Progenitor cell of endocrine pancreas (in vitro differentiated cells): ENCODE data around the gene KRT2. TPM values are rescaled to one million over a fixed set of nuclear protein-coding genes. Genes with fewer than 3 reads are reported as not detected.

ENCODE experiments used
- DNase-seq: peaks from one replicate; pipeline ENCODE4 v3.0.0; 2021; ENCODE audit warnings: low spot score; ENCODE audit not compliant: unreplicated experiment
- H3K27ac Mint-ChIP-seq: 2 replicates; pipeline ENCODE4 v1.8.0; 2021; ENCODE audit warnings: mild to moderate bottlenecking, moderate library complexity, mixed read lengths
- H3K27me3 Mint-ChIP-seq: 2 replicates; pipeline ENCODE4 v1.8.0; 2021; ENCODE audit warnings: mixed read lengths
- H3K36me3 Mint-ChIP-seq: 2 replicates; pipeline ENCODE4 v1.8.0; 2022; ENCODE audit warnings: mixed read lengths; ENCODE audit not compliant: insufficient read depth
- H3K4me1 Mint-ChIP-seq: 2 replicates; pipeline ENCODE4 v1.8.0; 2021; ENCODE audit warnings: low read depth, mixed read lengths
- H3K4me3 Mint-ChIP-seq: 2 replicates; pipeline ENCODE4 v1.8.0; 2021; ENCODE audit warnings: low read depth, mild to moderate bottlenecking, moderate library complexity, mixed read lengths
- H3K9me3 Mint-ChIP-seq: 2 replicates; pipeline ENCODE4 v1.8.0; 2021; ENCODE audit warnings: low read depth, mixed read lengths
- CTCF ChIP-seq: fragments of 200-600 bp; sonication (generic); IDR thresholded peaks from one replicate; pipeline ENCODE4 v1.5.0; 2021; ENCODE audit warnings: antibody characterized with exemption, mild to moderate bottlenecking; ENCODE audit not compliant: unreplicated experiment
- total RNA-seq: library from RNA; stranded (reverse); gene quantifications from 2 replicates; pipeline ENCODE4 v1.2.1, GENCODE V29; 2021

The KRT2 gene
- total RNA-seq, 1 donor from 2014 or later = not detected

GRCh38 chr12:52605542-52605941 lies 46.5 kb downstream of the KRT2 start:
- DNase-seq = no peak
- H3K36me3 Mint-ChIP-seq = no peaks in the 10 kb centered on the region
- no peak overlapping the region for H3K27ac Mint-ChIP-seq
- no peak for TF ChIP-seq CTCF
- peaks cover 56% of the 10 kb centered on the region for H3K27me3 Mint-ChIP-seq
- no peaks in the 10 kb centered on the region for H3K9me3 Mint-ChIP-seq
- no peak overlapping the region for H3K4me3 Mint-ChIP-seq
- no peaks in the 10 kb centered on the region for H3K4me1 Mint-ChIP-seq

- H3K9me3 Mint-ChIP-seq = no peaks in the 10 kb centered on the region
- no peak for TF ChIP-seq CTCF
- H3K27ac Mint-ChIP-seq = no peak overlapping the region
- no peak for DNase-seq
- peaks cover 62% of the 10 kb centered on the region for H3K27me3 Mint-ChIP-seq
- no peaks in the 10 kb centered on the region for H3K36me3 Mint-ChIP-seq
- H3K4me1 Mint-ChIP-seq = no peaks in the 10 kb centered on the region
- no peak overlapping the region for H3K4me3 Mint-ChIP-seq
Measured at GRCh38 chr12:52604859-52605258, 47.2 kb downstream of the KRT2 start.

- TF ChIP-seq CTCF = no peak
- peaks cover 64% of the 10 kb centered on the region for H3K27me3 Mint-ChIP-seq
- H3K9me3 Mint-ChIP-seq = no peaks in the 10 kb centered on the region
- H3K4me3 Mint-ChIP-seq = no peak overlapping the region
- no peaks in the 10 kb centered on the region for H3K36me3 Mint-ChIP-seq
- no peak for DNase-seq
- H3K27ac Mint-ChIP-seq = no peak overlapping the region
- no peaks in the 10 kb centered on the region for H3K4me1 Mint-ChIP-seq
Measured at GRCh38 chr12:52603314-52603713, 48.7 kb downstream of the KRT2 start.

- Mint-ChIP-seq H3K4me1 (no peaks in the 10 kb centered on the region), H3K9me3 (no peaks in the 10 kb centered on the region), H3K27ac (no peak overlapping the region), H3K4me3 (no peak overlapping the region), H3K36me3 (no peaks in the 10 kb centered on the region), H3K27me3 (peaks cover 66% of the 10 kb centered on the region)
- no peak for TF ChIP-seq CTCF
- DNase-seq = no peak
Measured at GRCh38 chr12:52602552-52602951, 49.5 kb downstream of the KRT2 start.

- Mint-ChIP-seq H3K4me3 (no peak overlapping the region), H3K9me3 (no peaks in the 10 kb centered on the region), H3K36me3 (no peaks in the 10 kb centered on the region), H3K4me1 (no peaks in the 10 kb centered on the region), H3K27ac (no peak overlapping the region), H3K27me3 (peaks cover 63% of the 10 kb centered on the region)
- no peak for TF ChIP-seq CTCF
- DNase-seq = no peak
Measured at GRCh38 chr12:52601671-52602070, 50.3 kb downstream of the KRT2 start.
